ENCODE results near the gene CCDC170. TPM values are rescaled to one million over a fixed set of nuclear protein-coding genes. Genes with fewer than 3 reads are reported as not detected.

The CCDC170 gene
- total and polyA plus RNA-seq, 4 donors: 2.4 to 24.1 (median 13.2) TPM

DNA sequence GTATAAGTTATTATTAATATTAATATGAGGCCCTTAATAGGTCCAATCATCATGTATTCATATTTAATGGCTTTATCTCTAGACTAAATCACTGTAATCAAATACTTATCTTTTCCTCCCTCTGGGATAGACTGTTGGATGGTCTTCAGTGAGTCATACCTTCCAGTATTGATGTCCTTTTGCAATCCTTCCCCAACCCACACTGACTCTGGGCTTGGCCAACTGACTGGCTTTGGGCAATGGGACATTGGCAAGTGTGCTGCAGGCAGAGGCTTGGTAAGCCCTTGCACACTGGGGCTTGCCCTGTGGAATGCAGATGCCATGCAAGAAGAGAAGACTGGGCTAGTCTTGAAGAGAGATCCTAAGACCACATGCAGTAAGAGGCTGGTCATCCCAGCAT is 136.6 kb downstream of the CCDC170 start:
- H3K27ac ChIP-seq (ENCODE audit: low read depth in 1 of 2, low read length in 1 of 2): no peak overlapping the region
- no peaks in the 10 kb centered on the region for H3K4me1 ChIP-seq (ENCODE audit: control insufficient read depth in 5 of 5, insufficient read depth in 5 of 5, low read length in 5 of 5)
- no peak overlapping the region for H3K4me3 ChIP-seq
- ATAC-seq (ENCODE audit: insufficient read depth, low FRiP score) (no peak), DNase-seq (no peak)
- no peak overlapping the region for H3K9ac ChIP-seq (ENCODE audit: insufficient read depth in 1 of 2, low read length in 2 of 2)
- TF ChIP-seq, protein P1, sequence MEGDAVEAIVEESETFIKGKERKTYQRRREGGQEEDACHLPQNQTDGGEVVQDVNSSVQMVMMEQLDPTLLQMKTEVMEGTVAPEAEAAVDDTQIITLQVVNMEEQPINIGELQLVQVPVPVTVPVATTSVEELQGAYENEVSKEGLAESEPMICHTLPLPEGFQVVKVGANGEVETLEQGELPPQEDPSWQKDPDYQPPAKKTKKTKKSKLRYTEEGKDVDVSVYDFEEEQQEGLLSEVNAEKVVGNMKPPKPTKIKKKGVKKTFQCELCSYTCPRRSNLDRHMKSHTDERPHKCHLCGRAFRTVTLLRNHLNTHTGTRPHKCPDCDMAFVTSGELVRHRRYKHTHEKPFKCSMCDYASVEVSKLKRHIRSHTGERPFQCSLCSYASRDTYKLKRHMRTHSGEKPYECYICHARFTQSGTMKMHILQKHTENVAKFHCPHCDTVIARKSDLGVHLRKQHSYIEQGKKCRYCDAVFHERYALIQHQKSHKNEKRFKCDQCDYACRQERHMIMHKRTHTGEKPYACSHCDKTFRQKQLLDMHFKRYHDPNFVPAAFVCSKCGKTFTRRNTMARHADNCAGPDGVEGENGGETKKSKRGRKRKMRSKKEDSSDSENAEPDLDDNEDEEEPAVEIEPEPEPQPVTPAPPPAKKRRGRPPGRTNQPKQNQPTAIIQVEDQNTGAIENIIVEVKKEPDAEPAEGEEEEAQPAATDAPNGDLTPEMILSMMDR (IDR thresholded peaks at IDR 0.05; ENCODE audit: control extremely low read depth, extremely low read depth): no peak
- H3K27me3 ChIP-seq (ENCODE audit: control insufficient read depth in 3 of 3, insufficient read depth in 3 of 3, low read length in 2 of 3): no peaks in the 10 kb centered on the region
- H3K36me3 ChIP-seq (ENCODE audit: control insufficient read depth in 4 of 4, insufficient read depth in 4 of 4, low read length in 4 of 4): no peaks in the 10 kb centered on the region
- no peaks in the 10 kb centered on the region for H3K9me3 ChIP-seq (ENCODE audit: control insufficient read depth in 4 of 4, insufficient read depth in 3 of 4, low read length in 3 of 4)

DNA sequence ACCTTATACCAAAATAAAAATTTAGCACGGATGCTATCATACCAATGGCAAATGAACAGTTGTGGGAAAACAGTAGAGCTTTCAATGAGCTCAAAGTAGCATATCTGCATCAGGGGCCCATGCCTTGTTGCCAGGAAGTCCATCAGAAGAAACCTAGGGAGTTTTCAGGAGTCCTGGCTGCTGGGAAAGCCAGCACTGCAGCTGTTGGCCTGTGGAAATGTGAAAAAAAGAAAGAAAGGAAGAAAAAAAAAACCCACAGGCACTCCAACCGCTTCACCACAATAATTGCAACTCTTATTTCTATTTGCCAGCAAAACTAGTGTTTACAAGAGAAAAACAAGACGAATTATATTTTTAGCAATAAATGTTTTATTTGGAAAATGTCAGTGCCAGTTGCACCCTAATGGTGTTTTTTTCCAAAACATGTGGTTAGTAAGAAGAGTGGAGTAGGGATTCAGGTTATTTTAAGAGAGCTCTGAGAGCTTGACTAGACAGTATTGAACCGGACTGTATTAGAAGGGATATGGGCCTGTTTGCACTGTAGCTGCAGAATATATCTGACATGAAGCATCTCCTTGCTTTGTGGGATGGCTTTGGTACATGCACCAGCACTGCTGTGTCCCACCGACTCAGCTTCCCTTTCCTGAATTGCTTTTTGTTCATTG is 137.3 kb downstream of the CCDC170 start:
- Histone ChIP-seq H3K27ac (ENCODE audit: low read depth in 1 of 2, low read length in 1 of 2) (no peak overlapping the region), H3K9ac (ENCODE audit: insufficient read depth in 1 of 2, low read length in 2 of 2) (no peak overlapping the region), H3K27me3 (ENCODE audit: control insufficient read depth in 3 of 3, insufficient read depth in 3 of 3, low read length in 2 of 3) (no peaks in the 10 kb centered on the region), H3K4me3 (no peak overlapping the region), H3K4me1 (ENCODE audit: control insufficient read depth in 5 of 5, insufficient read depth in 5 of 5, low read length in 5 of 5) (no peaks in the 10 kb centered on the region), H3K9me3 (ENCODE audit: control insufficient read depth in 4 of 4, insufficient read depth in 3 of 4, low read length in 3 of 4) (no peaks in the 10 kb centered on the region), H3K36me3 (ENCODE audit: control insufficient read depth in 4 of 4, insufficient read depth in 4 of 4, low read length in 4 of 4) (no peaks in the 10 kb centered on the region)
- TF ChIP-seq, protein P1 (IDR thresholded peaks at IDR 0.05; ENCODE audit: control extremely low read depth, extremely low read depth): no peak
- ATAC-seq (ENCODE audit: insufficient read depth, low FRiP score): no peak
- DNase-seq: no peak
- WGBS, 2 donors: 75 to 92% methylated on average over 5 of the region's 5 CpGs

DNA sequence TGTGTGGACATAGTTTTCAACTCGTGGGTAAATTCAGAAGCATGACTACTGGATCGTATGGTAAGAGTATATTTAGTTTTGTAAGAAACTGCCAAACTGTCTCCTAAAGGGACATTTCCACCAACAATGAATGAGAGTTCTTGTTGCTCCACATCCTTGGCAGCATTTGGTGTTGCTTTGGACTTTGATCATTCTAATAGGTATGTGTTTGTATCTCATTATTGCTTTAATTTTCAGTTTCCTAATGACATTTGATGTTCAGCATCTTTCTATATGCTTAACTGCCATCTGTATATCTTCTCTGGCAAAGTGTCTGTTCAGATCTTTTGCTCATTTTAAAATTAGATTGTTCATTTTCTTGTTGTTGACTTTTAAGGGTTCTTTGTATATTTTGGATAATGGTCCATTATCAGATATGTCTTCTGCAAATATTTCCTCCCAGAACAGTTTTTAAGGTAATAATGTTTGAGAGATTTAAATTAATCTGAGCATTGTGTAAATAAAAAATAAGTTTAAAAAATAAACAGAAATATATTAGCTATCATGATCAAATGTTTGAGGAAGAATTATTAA is 138.7 kb downstream of the CCDC170 start:
- Histone ChIP-seq H3K36me3 (ENCODE audit: control insufficient read depth in 4 of 4, insufficient read depth in 4 of 4, low read length in 4 of 4) (no peaks in the 10 kb centered on the region), H3K4me1 (ENCODE audit: control insufficient read depth in 5 of 5, insufficient read depth in 5 of 5, low read length in 5 of 5) (no peaks in the 10 kb centered on the region), H3K27ac (ENCODE audit: low read depth in 1 of 2, low read length in 1 of 2) (no peak overlapping the region), H3K9ac (ENCODE audit: insufficient read depth in 1 of 2, low read length in 2 of 2) (no peak overlapping the region), H3K9me3 (ENCODE audit: control insufficient read depth in 4 of 4, insufficient read depth in 3 of 4, low read length in 3 of 4) (peaks cover 0 to 3% (median 0%) of the 10 kb centered on the region in 4 donors), H3K27me3 (ENCODE audit: control insufficient read depth in 3 of 3, insufficient read depth in 3 of 3, low read length in 2 of 3) (no peaks in the 10 kb centered on the region), H3K4me3 (no peak overlapping the region)
- no peak for ATAC-seq (ENCODE audit: insufficient read depth, low FRiP score)
- DNase-seq: no peak
- TF ChIP-seq, protein P1 (IDR thresholded peaks at IDR 0.05; ENCODE audit: control extremely low read depth, extremely low read depth): no peak
- WGBS, 2 donors: 80 to 89% methylated on average over 2 of the region's 2 CpGs

Measured in lung (tissue), 12 donors.